ENCODE data around the gene SH3PXD2A.

SH3PXD2A gene

GRCh38 chr10:103720328-103720963 lies 134.9 kb downstream of the SH3PXD2A start:
- no peak overlapping the region for H3K4me3 ChIP-seq (ENCODE audit: low read depth, low read length)
- in situ Hi-C loops (cut with HindIII; ENCODE audit: low sequenced_read_pairs), result no loop called here
- no peak for TF ChIP-seq CTCF (IDR thresholded peaks at IDR 0.05; ENCODE audit: low read depth, low read length, missing control alignments)
- no peak for DNase-seq (ENCODE audit: low read depth)

- in situ Hi-C loops (cut with HindIII; ENCODE audit: low sequenced_read_pairs), result loop anchor here (10.0 kb wide), 1 partner anchor 136 kb away; the partner anchor contains the start of gene SH3PXD2A
- no peak for TF ChIP-seq CTCF (IDR thresholded peaks at IDR 0.05; ENCODE audit: low read depth, low read length, missing control alignments)
- no peak for DNase-seq (ENCODE audit: low read depth)
- no peak overlapping the region for H3K4me3 ChIP-seq (ENCODE audit: low read depth, low read length)
These were observed 136.3 kb downstream of the SH3PXD2A start for GRCh38 chr10:103719036-103719435.

- no peak for TF ChIP-seq CTCF (IDR thresholded peaks at IDR 0.05; ENCODE audit: low read depth, low read length, missing control alignments)
These were observed 137.1 kb downstream of the SH3PXD2A start for GRCh38 chr10:103718247-103718620.

GRCh38 chr10:103717341-103718246 lies 137.8 kb downstream of the SH3PXD2A start:
- in situ Hi-C loops (cut with HindIII; ENCODE audit: low sequenced_read_pairs), result loop anchor here (10.0 kb wide), 1 partner anchor 137 kb away; the partner anchor contains the start of gene SH3PXD2A
- no peak for DNase-seq (ENCODE audit: low read depth)
- no peak for TF ChIP-seq CTCF (IDR thresholded peaks at IDR 0.05; ENCODE audit: low read depth, low read length, missing control alignments)
- no peak overlapping the region for H3K4me3 ChIP-seq (ENCODE audit: low read depth, low read length)

More at GRCh38 chr10:103718247-103718620, 137.1 kb downstream of the SH3PXD2A start:
- no peak overlapping the region for H3K4me3 ChIP-seq (ENCODE audit: low read depth, low read length)
- in situ Hi-C loops (cut with HindIII; ENCODE audit: low sequenced_read_pairs), result loop anchor here (10.0 kb wide), 1 partner anchor 137 kb away; the partner anchor contains the start of gene SH3PXD2A
- no peak for DNase-seq (ENCODE audit: low read depth)

GRCh38 chr10:103716206-103717160 lies 138.9 kb downstream of the SH3PXD2A start:
- no peak for TF ChIP-seq CTCF (IDR thresholded peaks at IDR 0.05; ENCODE audit: low read depth, low read length, missing control alignments)
- DNase-seq (ENCODE audit: low read depth), result no peak
- in situ Hi-C loops (cut with HindIII; ENCODE audit: low sequenced_read_pairs), result loop anchor here (10.0 kb wide), 1 partner anchor 138 kb away; the partner anchor contains the start of gene SH3PXD2A
- H3K4me3 ChIP-seq (ENCODE audit: low read depth, low read length), result no peak overlapping the region

Data from astrocyte of the cerebellum (primary cell).